ENCODE measurements around the gene DHX32.

- no peak for TF ChIP-seq CTCF (IDR thresholded peaks at IDR 0.05 in 4 of 5, conservative IDR thresholded peaks at IDR 0.05 in 1 of 5)
- no peak for TF ChIP-seq POLR2A (IDR thresholded peaks at IDR 0.05)
Measured at GRCh38 chr10:125823663-125824251, 57.3 kb downstream of the DHX32 start.

Data from gastrocnemius medialis (tissue), 4 donors.